Liver (tissue), 9 donors: ENCODE measurements around the gene TPST2. TPM values are rescaled to one million over a fixed set of nuclear protein-coding genes. Genes with fewer than 3 reads are reported as not detected.
A peak's percentile ranks its signal among the peaks of the same experiment; 100 is the strongest.

Source experiments
- DNase-seq: peaks from one replicate; pipeline ENCODE4 v3.0.0-alpha.2; 2017; ENCODE audit warnings: low spot score
- H3K27ac ChIP-seq, 2 donors: one replicate each; pipeline ENCODE4 v1.7.0; 2013; ENCODE audit warnings: inconsistent platforms in 2 of 2, low read length in 2 of 2, control low read depth in 1 of 2, low read depth in 1 of 2, mild to moderate bottlenecking in 1 of 2
- H3K27me3 ChIP-seq, 4 donors: one replicate each; pipeline versions ENCODE4 v1.6.1 to v1.7.0; 2013; ENCODE audit warnings: low read length in 3 of 4, inconsistent platforms in 1 of 4, mild to moderate bottlenecking in 1 of 4, moderate library complexity in 1 of 4; ENCODE audit not compliant: control insufficient read depth in 4 of 4, insufficient read depth in 4 of 4
- H3K36me3 ChIP-seq, 4 donors: one replicate each; pipeline versions ENCODE4 v1.6.1 to v1.7.0; 2013; ENCODE audit warnings: low read length in 3 of 4, mild to moderate bottlenecking in 3 of 4, low read depth in 1 of 4, moderate library complexity in 1 of 4; ENCODE audit not compliant: control insufficient read depth in 4 of 4, insufficient read depth in 3 of 4
- H3K4me1 ChIP-seq, 4 donors: one replicate each; pipeline versions ENCODE4 v1.6.1 to v1.7.0; 2013; ENCODE audit warnings: low read length in 3 of 4, mild to moderate bottlenecking in 3 of 4, moderate library complexity in 1 of 4; ENCODE audit not compliant: control insufficient read depth in 4 of 4, insufficient read depth in 4 of 4
- H3K4me3 ChIP-seq, 3 donors: one replicate each; pipeline versions ENCODE4 v1.6.1 to v1.7.0; 2013; ENCODE audit warnings: low read length in 3 of 3, control low read depth in 1 of 3, low read depth in 1 of 3, mild to moderate bottlenecking in 1 of 3
- H3K9ac ChIP-seq, 2 donors: one replicate each; pipeline ENCODE4 v1.7.0; 2013; ENCODE audit warnings: low read length in 2 of 2, mild to moderate bottlenecking in 2 of 2, moderate library complexity in 2 of 2, control low read depth in 1 of 2, low read depth in 1 of 2
- H3K9me3 ChIP-seq, 4 donors: one replicate each; pipeline versions ENCODE4 v1.6.1 to v1.7.0; 2013; ENCODE audit warnings: low read length in 3 of 4; ENCODE audit not compliant: control insufficient read depth in 4 of 4
- CTCF ChIP-seq: fragments of 150-350 bp; IDR thresholded peaks from 2 replicates; pipeline ENCODE4 v1.5.1; 2017; ENCODE audit warnings: improper control_type of control experiment, low read depth, low read length; ENCODE audit not compliant: missing input control
- EGR1 ChIP-seq, 2 donors: IDR thresholded peaks; 2 replicates each; pipeline ENCODE4 v1.6.1; 2016 to 2018; ENCODE audit warnings: antibody characterized with exemption in 2 of 2, low read depth in 2 of 2
- FOXA1 ChIP-seq: IDR thresholded peaks from 2 replicates; pipeline ENCODE4 v1.6.1; 2016; ENCODE audit warnings: antibody characterized with exemption
- FOXA2 ChIP-seq: IDR thresholded peaks from 2 replicates; pipeline ENCODE4 v1.6.1; 2016; ENCODE audit warnings: antibody characterized with exemption
- GABPA ChIP-seq, 2 donors: IDR thresholded peaks in 1 of 2; conservative IDR thresholded peaks in 1 of 2; 2 replicates each; pipeline ENCODE4 v1.6.1; 2016; ENCODE audit warnings: antibody characterized with exemption in 2 of 2, mild to moderate bottlenecking in 1 of 2, moderate library complexity in 1 of 2
- HNF4A ChIP-seq, 2 donors: conservative IDR thresholded peaks; 2 replicates each; pipeline ENCODE4 v1.6.1; 2016; ENCODE audit warnings: antibody characterized with exemption in 2 of 2, mild to moderate bottlenecking in 2 of 2
- HNF4G ChIP-seq: IDR thresholded peaks from 2 replicates; pipeline ENCODE4 v1.6.1; 2016; ENCODE audit warnings: antibody characterized with exemption
- JUND ChIP-seq, 2 donors: IDR thresholded peaks; 2 replicates each; pipeline ENCODE4 v1.6.1; 2016; ENCODE audit warnings: antibody characterized with exemption in 2 of 2
- MAX ChIP-seq: IDR thresholded peaks from 2 replicates; pipeline ENCODE4 v1.6.1; 2016; ENCODE audit warnings: antibody characterized with exemption
- NR2F2 ChIP-seq: IDR thresholded peaks from 2 replicates; pipeline ENCODE4 v1.6.1; 2016; ENCODE audit warnings: antibody characterized with exemption
- RAD21 ChIP-seq, 2 donors: IDR thresholded peaks; 2 replicates each; pipeline ENCODE4 v1.6.1; 2016; ENCODE audit warnings: antibody characterized with exemption in 2 of 2, mild to moderate bottlenecking in 2 of 2
- REST ChIP-seq: IDR thresholded peaks from 2 replicates; pipeline ENCODE4 v1.6.1; 2016; ENCODE audit warnings: antibody characterized with exemption, mild to moderate bottlenecking
- RXRA ChIP-seq, 2 donors: IDR thresholded peaks; 2 replicates each; pipeline ENCODE4 v1.6.1; 2017 to 2018; ENCODE audit warnings: antibody characterized with exemption in 2 of 2, mild to moderate bottlenecking in 1 of 2
- SP1 ChIP-seq: IDR thresholded peaks from 2 replicates; pipeline ENCODE4 v1.6.1; 2018; ENCODE audit warnings: antibody characterized with exemption, mild to moderate bottlenecking
- TAF1 ChIP-seq: conservative IDR thresholded peaks from 2 replicates; pipeline ENCODE4 v1.6.1; 2016; ENCODE audit warnings: antibody characterized with exemption, mild to moderate bottlenecking
- YY1 ChIP-seq: IDR thresholded peaks from 2 replicates; pipeline ENCODE4 v1.6.1; 2016; ENCODE audit warnings: antibody characterized with exemption, mild to moderate bottlenecking
- ZBTB33 ChIP-seq: IDR thresholded peaks from 2 replicates; pipeline ENCODE4 v1.6.1; 2016; ENCODE audit warnings: antibody characterized with exemption
- WGBS: extraction: QIAGEN DNeasy Blood & Tissue Kit; methylation state at CpG from one replicate; pipeline ENCODE4 v1.1.7; 2013; 5-methylcytosine and 5-hydroxymethylcytosine counted together
- polyA plus RNA-seq, 2 donors: library from polyadenylated mRNA; stranded (reverse) in 1 of 2; unstranded in 1 of 2; fragments of 200-250 nt in 1 of 2; fragments of >200 nt in 1 of 2; fragmentation: Nextera tagmentation in 1 of 2; extraction: Ambion mirVana in 1 of 2; gene quantifications; one replicate each; pipeline versions ENCODE4 v1.2.1 to v1.2.3, GENCODE V29; 2013 to 2015
- total RNA-seq, 2 donors: library from RNA; depleted of rRNA; stranded (reverse); fragments of >200 nt; gene quantifications; one replicate each; pipeline ENCODE4 v1.2.3, GENCODE V29; 2014
- TF ChIP-seq, protein P1 (sequence below): IDR thresholded peaks from 2 replicates; pipeline ENCODE4 v1.6.1; 2016; ENCODE audit warnings: antibody characterized with exemption
- donor health status: healthy.
- donor health status: healthy.
- donor health status: healthy.
- donor health status: healthy.
- donor health status: healthy.

The TPST2 gene
- total and polyA plus RNA-seq, 4 donors, result 33.3 to 109 (median 69.7) TPM

DNA sequence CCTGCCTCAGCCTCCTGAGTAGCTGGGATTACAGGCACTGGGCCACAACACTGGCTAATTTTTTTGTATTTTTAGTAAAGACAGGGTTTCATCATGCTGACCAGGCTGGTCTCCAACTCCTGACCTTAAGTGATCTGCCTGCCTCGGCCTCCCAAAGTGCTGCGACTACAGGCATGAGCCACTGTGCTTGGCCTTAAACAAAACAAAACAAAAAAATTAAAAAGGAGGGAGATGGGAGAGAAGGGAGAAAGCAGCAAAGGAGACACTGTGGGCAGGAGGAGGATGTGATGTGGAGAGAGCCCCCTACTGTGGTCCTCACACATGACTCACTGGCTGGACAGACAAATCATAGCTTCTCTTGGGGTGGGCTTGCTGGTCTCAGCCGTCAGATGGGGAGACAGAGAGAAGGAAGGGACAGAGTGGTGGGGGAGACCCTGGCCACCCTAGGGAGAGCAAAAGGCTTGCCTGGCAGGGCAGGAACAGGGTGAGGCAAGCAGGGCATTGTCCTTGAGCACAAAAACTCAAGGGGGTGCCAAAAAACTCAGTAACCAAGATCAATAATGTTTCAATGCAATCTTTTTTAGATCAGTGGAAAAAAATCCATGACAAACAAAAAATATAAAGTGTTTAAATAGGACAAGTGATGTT lies 31.6 kb downstream of the TPST2 start (continued):
- TF ChIP-seq REST, result no peak
- no peak for TF ChIP-seq TAF1

DNA sequence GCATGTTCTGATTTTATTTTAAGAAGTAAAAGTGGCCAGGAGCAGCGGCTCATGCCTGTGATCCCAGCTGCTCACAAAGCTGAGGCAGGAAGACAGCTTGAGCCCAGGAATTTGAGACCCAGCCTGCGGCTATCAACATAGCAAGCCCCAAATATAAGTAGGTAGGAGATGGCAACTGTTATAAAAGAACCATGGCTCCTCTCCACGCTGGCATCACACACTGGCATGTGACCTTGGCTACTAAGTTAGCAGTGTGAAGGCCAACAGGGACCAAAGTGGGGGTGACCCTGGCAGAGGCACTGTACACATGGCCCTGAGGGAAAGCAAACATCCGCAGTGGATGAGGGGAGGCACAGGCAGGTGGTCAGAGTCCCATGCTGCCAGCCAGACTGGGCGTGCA lies 33.0 kb downstream of the TPST2 start:
- H3K36me3 ChIP-seq, result no peaks in the 10 kb centered on the region
- no peak for DNase-seq
- TF ChIP-seq REST, result peak; percentile 74
- peak in 1 of 2 donors; percentile 72 for TF ChIP-seq JUND (IDR thresholded peaks at IDR 0.05)
- peak; percentile 80 for TF ChIP-seq ZBTB33
- TF ChIP-seq HNF4A (conservative IDR thresholded peaks at IDR 0.05), result peak; percentile 72 to 88
- TF ChIP-seq MAX, result peak; percentile 98
- peak; percentile 89 to 98 for TF ChIP-seq RXRA (IDR thresholded peaks at IDR 0.05)
- peak; percentile 86 for TF ChIP-seq FOXA1
- TF ChIP-seq, protein P1, sequence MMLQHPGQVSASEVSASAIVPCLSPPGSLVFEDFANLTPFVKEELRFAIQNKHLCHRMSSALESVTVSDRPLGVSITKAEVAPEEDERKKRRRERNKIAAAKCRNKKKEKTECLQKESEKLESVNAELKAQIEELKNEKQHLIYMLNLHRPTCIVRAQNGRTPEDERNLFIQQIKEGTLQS, result no peak
- TF ChIP-seq FOXA2, result peak; percentile 95
- peak in 1 of 2 donors; percentile 35 for TF ChIP-seq GABPA (IDR thresholded peaks at IDR 0.05 in 1 of 2, conservative IDR thresholded peaks at IDR 0.05 in 1 of 2)
- TF ChIP-seq YY1, result peak; percentile 88
- TF ChIP-seq TAF1, result no peak
- no peak for TF ChIP-seq CTCF
- peak; percentile 33 to 35 for TF ChIP-seq RAD21 (IDR thresholded peaks at IDR 0.05)
- TF ChIP-seq SP1, result peak; percentile 86
- peak; percentile 42 for TF ChIP-seq NR2F2
- TF ChIP-seq HNF4G, result peak; percentile 32
- peak in 1 of 2 donors; percentile 67 for TF ChIP-seq EGR1 (IDR thresholded peaks at IDR 0.05; ENCODE audit: low read depth in 2 of 2)
- no peaks in the 10 kb centered on the region for H3K27me3 ChIP-seq
- peak overlapping the region; percentile 71 to 76 for H3K27ac ChIP-seq
- no peak overlapping the region for H3K9ac ChIP-seq
- H3K4me1 ChIP-seq, result peaks cover 21 to 88% (median 76%) of the 10 kb centered on the region in 4 donors
- H3K9me3 ChIP-seq, result no peaks in the 10 kb centered on the region
- 47% methylated on average over 5 of the region's 5 CpGs for WGBS
- H3K4me3 ChIP-seq, result no peak overlapping the region
